ENCODE results near the gene ARNT2.

Gene ARNT2

DNA sequence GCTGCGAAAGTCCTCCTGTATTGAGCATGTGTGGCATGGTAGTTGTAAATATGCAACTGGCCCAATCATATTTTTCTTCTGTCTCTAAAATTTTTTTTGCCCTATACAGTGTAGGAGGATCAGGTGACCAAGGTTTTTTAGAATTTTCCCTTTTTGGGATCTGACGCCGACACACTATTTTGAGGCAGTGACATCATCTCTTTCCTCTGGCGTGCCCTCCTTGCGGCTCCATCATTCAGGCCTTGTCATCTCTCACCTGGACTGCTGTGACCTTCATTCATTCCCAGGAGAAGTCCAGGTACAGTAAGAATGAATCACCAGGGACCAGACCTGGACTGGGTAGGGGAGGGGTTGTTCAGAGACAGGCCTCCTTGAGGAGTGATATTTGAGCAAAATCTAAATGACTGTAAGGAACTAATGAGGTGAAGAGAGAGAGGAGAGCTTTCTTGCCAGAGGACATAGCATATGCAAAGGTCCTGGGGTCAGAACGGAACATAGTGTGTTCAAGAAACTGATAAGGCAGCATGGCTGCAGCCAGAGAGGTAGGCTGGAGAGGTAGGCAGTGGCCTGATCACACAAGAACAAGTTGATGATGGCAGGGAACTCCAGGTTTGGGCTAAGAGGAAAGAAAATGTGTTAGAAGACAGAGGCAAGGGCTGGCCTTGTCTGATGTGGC, 38.7 kb downstream of the ARNT2 start:
- no peak for DNase-seq (ENCODE audit: low read depth)
- no peak overlapping the region for H3K4me3 ChIP-seq (ENCODE audit: low read depth, low read length)
- TF ChIP-seq MYC (IDR thresholded peaks at IDR 0.05; ENCODE audit: low read depth, low read length) (no peak), POLR2A (IDR thresholded peaks at IDR 0.05; ENCODE audit: extremely low read depth, insufficient read length) (no peak), MAX (IDR thresholded peaks at IDR 0.05; ENCODE audit: low read depth, low read length) (no peak)
- TF ChIP-seq, protein P1, sequence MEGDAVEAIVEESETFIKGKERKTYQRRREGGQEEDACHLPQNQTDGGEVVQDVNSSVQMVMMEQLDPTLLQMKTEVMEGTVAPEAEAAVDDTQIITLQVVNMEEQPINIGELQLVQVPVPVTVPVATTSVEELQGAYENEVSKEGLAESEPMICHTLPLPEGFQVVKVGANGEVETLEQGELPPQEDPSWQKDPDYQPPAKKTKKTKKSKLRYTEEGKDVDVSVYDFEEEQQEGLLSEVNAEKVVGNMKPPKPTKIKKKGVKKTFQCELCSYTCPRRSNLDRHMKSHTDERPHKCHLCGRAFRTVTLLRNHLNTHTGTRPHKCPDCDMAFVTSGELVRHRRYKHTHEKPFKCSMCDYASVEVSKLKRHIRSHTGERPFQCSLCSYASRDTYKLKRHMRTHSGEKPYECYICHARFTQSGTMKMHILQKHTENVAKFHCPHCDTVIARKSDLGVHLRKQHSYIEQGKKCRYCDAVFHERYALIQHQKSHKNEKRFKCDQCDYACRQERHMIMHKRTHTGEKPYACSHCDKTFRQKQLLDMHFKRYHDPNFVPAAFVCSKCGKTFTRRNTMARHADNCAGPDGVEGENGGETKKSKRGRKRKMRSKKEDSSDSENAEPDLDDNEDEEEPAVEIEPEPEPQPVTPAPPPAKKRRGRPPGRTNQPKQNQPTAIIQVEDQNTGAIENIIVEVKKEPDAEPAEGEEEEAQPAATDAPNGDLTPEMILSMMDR (IDR thresholded peaks at IDR 0.05; ENCODE audit: low read depth, low read length): no peak

- no peak overlapping the region for H3K4me3 ChIP-seq (ENCODE audit: low read depth, low read length)
- TF ChIP-seq MYC (IDR thresholded peaks at IDR 0.05; ENCODE audit: low read depth, low read length): no peak
- no peak for TF ChIP-seq MAX (IDR thresholded peaks at IDR 0.05; ENCODE audit: low read depth, low read length)
- TF ChIP-seq, protein P1 (IDR thresholded peaks at IDR 0.05; ENCODE audit: low read depth, low read length): no peak
- no peak for DNase-seq (ENCODE audit: low read depth)
These were observed 40.6 kb downstream of the ARNT2 start for GRCh38 chr15:80444680-80445251.

DNA sequence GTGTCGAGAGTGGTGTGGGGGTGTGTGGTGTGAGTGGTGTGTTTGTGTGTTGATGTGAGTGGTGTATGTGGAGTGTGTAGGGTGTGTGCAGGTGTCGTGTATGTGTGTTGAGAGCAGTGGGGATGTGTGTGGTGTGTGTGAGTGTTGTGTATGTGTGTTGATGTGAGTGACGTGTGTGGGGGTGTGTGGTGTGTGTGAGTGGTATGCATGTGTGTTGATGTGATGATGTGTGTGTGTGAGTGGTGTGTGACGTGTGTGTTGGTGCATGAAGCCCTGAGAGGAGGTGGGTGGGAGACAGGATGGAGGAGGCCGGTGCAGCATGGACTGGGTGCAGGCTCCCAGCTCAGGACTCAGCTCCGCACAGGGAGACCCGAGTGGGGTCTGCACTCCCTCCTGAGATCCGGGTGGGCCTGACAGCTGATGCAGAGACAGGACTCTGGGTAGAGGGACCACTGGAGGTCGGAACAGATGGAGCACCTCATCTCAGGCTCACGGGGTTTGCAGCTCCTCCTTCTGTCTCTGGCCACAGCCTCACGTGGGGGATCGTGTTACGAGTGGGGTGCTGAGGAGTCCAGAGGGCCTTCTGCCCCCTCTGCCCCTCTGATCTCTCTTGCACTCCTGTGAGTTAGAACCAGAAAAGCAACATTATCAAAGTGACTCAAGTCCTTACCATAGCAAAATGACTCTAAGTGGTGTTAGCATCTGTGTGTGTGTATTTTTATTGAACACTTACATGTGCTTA, 41.3 kb downstream of the ARNT2 start:
- H3K4me3 ChIP-seq (ENCODE audit: low read depth, low read length): no peak overlapping the region
- no peak for TF ChIP-seq MAX (IDR thresholded peaks at IDR 0.05; ENCODE audit: low read depth, low read length)
- TF ChIP-seq MYC (IDR thresholded peaks at IDR 0.05; ENCODE audit: low read depth, low read length): no peak
- TF ChIP-seq POLR2A (IDR thresholded peaks at IDR 0.05; ENCODE audit: extremely low read depth, insufficient read length): no peak
- TF ChIP-seq, protein P1 (IDR thresholded peaks at IDR 0.05; ENCODE audit: low read depth, low read length): no peak
- no peak for DNase-seq (ENCODE audit: low read depth)

DNA sequence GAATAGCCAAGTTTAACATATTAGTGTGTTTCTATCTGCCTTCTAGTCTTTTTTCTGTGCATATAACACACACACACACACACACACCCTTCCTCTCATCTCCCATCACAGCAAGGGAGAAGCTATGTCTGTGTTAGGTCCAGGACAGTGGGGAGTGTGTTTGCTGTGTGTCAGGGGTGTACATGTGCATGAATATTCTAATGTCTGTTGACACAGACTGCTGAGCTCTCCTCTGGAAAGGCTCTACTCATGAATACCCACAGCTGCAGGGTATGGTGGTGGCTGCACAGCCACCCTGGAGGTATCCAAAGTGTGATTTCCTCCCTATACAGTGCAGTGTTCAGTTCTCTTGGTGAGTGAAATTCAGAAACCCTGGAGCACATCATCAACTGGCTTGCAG, 42.9 kb downstream of the ARNT2 start:
- DNase-seq (ENCODE audit: low read depth): no peak
- H3K4me3 ChIP-seq (ENCODE audit: low read depth, low read length): no peak overlapping the region

DNA sequence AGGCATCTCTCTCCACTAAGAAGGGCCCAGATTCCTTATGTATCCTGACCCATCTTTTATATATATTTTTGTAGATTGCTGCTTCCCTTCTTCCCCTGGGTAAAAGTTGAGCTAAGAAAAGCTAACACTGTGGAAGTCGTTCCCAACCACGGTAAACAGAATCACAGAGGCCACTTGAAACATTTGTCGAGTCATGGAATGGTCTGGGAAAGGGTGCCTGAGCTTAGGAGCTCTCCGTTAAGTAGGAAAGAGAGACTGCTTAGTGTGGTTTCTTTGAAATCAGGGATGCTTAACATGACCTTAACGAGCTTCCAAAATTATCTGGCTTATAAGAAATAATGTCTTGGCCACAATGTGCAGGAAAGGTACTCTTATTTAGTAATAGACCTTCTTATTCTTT, 45.6 kb downstream of the ARNT2 start:
- no peak for DNase-seq (ENCODE audit: low read depth)
- TF ChIP-seq MAX (IDR thresholded peaks at IDR 0.05; ENCODE audit: low read depth, low read length): no peak
- no peak for TF ChIP-seq MYC (IDR thresholded peaks at IDR 0.05; ENCODE audit: low read depth, low read length)
- TF ChIP-seq, protein P1 (IDR thresholded peaks at IDR 0.05; ENCODE audit: low read depth, low read length): no peak
- TF ChIP-seq POLR2A (IDR thresholded peaks at IDR 0.05; ENCODE audit: extremely low read depth, insufficient read length): no peak
- no peak overlapping the region for H3K4me3 ChIP-seq (ENCODE audit: low read depth, low read length)

More for the DNA sequence above, 42.9 kb downstream of the ARNT2 start:
- TF ChIP-seq, protein P1 (IDR thresholded peaks at IDR 0.05; ENCODE audit: low read depth, low read length): no peak
- no peak for TF ChIP-seq POLR2A (IDR thresholded peaks at IDR 0.05; ENCODE audit: extremely low read depth, insufficient read length)
- TF ChIP-seq MAX (IDR thresholded peaks at IDR 0.05; ENCODE audit: low read depth, low read length): no peak
- TF ChIP-seq MYC (IDR thresholded peaks at IDR 0.05; ENCODE audit: low read depth, low read length): no peak

Data from NB4 (cell line).